Skeletal muscle cell (primary cell): ENCODE data around the gene BICD1.
A peak's percentile ranks its signal among the peaks of the same experiment; 100 is the strongest.
"Not testable (repeated sequence)": the region's sequence is repeated elsewhere in the genome, so short reads cannot be mapped to it uniquely, and the experiment has no call there.

Experiments
- DNase-seq: peaks from one replicate; pipeline ENCODE4 v3.0.0-alpha.2; 2010; ENCODE audit warnings: low read depth
- H3K4me3 ChIP-seq: 2 replicates; pipeline ENCODE4 v1.5.1; 2011; ENCODE audit warnings: low read depth, mild to moderate bottlenecking, control low read depth, low read length, moderate library complexity

Gene BICD1

DNA sequence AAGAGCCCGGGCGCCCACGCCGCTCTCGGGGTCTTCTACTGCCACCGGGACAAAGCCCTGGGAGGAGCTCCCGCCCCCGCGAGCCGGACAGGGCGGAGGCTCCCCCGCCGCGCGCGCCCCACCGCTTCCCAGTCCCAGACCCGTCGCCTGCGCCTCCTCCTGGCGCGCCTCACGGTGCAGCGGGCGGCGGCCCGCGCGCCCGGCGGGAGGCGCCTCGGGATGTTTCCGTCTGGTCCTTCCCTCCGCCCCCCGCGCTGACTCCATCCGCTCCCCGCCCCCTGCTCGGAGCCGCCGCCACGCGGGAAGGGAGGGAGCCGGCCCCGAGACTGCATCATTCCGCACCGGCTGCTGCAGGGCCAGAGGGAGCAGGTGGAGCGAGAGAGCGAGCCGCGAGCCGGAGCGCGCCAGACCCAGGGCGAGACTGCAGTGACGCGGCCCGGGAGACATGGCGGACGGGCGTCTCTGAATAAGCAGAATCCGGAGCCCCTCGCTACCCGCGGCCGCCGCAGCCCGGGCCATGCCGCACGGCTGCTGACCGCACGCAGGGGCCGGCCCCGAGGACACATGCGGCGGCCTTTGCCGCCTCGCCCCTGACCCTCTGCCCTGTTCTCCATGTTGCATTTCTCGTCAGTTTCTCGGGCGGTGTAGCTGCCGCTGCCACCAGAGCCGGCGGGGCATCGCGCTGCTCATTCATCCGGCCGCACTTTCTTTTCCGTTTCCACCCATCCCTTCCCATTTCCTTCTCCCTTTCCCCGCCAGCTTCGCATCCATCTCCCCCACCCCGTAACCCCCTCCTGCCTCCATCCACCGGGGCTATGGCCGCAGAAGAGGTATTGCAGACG, at the start of gene BICD1:
BICD1 (plus strand) TSS at position 331 of the 842 bp plus-strand sequence; CDS start at position 816, 485 bp downstream.
- H3K4me3 ChIP-seq: peak within 1 kb of the TSS; percentile 90
- DNase-seq: peak; percentile 74

DNA sequence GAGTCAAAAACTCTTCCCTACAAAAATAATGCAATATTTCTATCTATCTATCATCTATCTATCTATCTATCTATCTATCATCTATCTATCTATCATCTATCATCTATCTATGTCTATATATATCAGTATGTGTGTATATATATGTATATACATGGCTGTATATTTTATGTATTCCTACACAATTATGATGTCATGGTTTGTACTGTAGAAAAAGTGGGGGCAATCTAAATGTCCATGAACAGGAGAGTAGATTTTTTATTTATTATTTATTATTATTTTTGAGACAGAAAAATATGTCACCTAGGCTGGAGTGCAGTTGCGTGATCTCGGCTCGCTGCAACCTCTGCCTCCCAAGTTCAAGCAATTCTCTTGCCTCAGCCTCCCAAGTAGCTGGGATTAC, 45.6 kb upstream of the BICD1 start:
- no peak overlapping the region for H3K4me3 ChIP-seq
- DNase-seq: no peak

DNA sequence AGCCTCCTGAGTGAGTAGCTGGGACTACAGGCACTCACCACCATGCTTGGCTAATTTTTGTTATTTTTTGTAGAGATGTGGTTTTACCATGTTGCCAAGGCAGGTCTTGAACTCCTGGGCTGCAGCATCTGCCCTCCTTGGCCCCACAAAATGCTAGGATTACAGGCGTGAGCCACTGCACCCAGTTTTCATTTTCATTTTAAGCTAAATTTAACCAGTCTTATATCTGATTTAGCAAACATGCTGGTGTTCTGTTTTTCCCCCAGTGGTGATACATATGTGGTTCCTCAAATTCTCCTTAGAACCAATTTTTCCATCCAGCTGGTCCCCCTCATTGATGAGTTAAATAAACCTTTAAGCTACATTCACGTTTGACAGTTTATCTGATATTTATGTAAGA, 43.8 kb upstream of the BICD1 start:
- DNase-seq: no peak
- no peak overlapping the region for H3K4me3 ChIP-seq

DNA sequence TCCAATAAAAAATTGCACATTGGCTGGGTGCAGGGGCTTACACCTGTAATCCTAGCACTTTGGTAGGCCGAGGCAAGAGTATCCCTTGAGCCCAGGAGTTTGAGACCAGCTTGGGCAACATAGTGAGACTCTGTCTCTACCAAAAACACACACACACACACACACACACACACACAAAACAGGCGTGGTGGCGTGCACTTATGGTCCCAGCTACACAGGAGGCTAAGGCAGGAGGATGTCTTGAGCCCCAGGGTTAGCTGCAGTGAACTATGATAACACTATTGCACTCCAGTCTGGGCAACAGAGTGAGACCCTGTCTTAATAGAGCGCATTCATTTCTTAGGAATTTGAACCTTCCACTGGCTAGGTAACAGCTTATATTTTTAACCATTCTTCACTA, 42.9 kb upstream of the BICD1 start:
- no peak for DNase-seq
- H3K4me3 ChIP-seq: no peak overlapping the region

DNA sequence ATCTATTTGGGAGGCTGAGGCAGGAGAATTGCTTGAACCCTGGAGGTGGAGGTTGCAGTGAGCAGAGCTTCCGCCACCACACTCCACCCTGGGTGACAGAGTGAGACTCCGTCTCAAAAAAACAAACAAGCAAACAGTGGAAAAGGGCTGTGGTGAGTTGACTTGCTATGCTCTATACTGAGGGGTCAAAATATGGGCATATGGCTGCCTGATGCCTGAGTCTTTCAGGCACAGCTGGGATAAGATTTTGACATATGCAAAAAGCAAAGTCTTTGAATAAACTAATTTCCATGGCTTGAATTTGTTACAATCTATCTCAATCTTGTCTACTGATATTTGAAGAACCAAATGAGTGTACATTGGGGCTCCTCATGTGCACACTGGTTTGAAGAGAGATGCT, 40.4 kb upstream of the BICD1 start:
- no peak overlapping the region for H3K4me3 ChIP-seq

DNA sequence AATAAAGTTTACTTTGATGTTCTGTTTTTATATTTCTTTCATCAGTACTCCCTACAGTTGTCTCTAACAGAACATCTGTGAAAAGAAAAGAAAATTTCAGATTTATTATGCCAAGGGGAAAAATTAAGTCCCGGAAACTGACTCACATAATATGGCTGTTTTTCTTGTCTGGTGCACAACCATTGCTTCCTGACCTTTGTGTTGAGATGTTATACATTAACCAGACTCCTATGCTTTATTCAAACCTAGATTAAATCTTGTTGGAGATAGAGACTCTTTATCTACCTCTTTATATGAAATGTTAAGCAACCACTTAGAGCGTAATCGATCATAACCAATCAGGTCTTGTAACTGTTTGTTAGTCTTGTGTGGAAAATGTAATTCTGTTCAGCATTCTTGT, 37.6 kb upstream of the BICD1 start:
- no peak overlapping the region for H3K4me3 ChIP-seq
- no peak for DNase-seq

More for the DNA sequence above, 40.4 kb upstream of the BICD1 start:
- DNase-seq: no peak

DNA sequence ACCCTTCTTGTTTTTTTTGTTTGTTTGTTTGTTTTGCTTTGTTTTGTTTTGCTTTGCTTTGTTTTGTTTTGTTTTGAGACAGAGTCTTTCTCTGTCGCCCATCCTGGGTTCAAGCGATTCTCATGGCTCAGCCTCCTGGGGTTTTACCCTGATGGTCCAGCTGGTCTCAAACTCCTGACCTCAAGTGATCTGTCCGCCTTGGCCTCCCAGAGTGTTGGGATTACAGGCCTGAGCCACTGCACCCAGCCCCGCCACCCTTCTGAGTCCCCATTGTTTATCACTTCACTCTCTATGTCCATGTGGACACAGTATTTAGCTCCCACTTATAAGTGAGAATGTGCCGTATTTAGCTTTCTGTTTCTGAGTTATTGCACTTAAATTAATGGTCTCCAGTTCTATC, 36.9 kb upstream of the BICD1 start:
- H3K4me3 ChIP-seq: no peak overlapping the region
- DNase-seq: no peak

DNA sequence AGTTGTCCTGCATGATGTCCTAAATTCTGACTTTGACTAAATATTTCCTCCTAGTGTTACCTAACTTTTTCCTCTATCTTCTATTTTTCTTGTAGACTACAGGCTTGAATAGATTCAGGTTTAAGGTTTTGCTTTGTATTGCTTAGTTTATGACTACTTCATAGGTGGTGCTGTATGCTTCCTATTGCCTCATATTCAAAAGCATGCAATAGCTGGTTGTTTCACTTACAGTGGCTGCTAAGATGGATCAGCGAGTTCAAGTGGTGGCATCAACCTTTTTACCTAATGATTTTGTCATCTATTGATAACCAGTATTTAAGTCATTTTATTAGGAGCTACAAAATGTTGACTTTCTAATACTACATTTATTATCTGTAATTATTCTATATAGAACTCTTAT, 36.3 kb upstream of the BICD1 start:
- no peak overlapping the region for H3K4me3 ChIP-seq
- no peak for DNase-seq

DNA sequence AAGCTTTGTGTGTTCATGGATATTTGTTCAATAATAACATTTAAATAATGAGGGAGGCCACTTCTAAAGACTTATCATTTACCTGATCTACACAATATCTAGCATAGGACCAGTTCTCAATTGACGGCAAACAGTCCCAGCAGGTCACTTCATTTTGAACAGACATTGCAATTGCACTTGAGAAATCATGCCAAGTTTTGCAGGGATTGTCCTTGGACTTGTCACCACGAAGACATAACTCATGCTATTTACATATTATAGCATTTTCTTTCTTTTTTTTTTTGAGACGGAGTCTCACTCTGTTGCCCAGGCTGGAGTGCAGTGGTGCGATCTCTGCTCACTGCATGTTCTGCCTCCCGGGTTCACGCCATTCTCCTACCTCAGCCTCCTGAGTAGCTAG, 34.5 kb upstream of the BICD1 start:
- no peak overlapping the region for H3K4me3 ChIP-seq

DNA sequence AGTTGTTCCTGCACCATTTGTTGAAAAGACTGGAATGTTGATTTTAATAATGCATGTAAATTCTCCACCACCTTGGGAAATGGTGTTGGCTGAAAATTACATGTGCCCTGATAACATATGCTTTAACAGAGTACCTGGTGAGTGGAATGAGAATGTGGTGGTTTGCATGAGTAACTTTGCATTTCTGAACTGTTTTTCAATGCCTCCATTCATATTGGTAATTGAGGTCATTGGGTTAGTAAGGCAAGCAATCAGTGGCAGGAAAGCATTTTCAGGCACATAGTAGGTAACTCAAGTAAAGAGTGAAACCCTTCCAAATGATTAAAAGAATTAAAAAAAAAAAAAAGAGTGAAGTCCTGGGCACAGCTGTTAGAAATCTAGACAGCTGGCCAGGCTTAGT, 32.2 kb upstream of the BICD1 start:
- no peak for DNase-seq
- no peak overlapping the region for H3K4me3 ChIP-seq

More for the DNA sequence above, 34.5 kb upstream of the BICD1 start:
- no peak for DNase-seq

DNA sequence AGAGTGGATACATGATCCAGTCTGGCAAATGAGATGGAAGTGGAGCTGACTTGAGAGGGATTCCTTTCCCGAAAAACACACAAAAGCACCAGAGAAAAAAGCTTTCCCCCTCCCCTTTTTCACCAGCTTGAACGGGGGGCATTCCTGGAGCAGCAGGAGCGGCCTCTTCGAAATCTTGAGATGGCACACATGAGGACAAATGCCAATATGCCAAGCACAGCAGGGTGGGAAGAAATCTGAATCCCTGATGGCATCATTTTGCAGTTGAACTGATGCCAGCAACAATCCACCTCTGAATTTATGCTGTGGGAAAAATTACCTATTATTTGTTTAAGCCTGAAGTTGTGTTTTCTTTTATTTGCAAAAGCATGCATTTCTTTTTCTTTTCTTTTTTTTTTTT, 29.7 kb upstream of the BICD1 start:
- DNase-seq: no peak
- H3K4me3 ChIP-seq: no peak overlapping the region

DNA sequence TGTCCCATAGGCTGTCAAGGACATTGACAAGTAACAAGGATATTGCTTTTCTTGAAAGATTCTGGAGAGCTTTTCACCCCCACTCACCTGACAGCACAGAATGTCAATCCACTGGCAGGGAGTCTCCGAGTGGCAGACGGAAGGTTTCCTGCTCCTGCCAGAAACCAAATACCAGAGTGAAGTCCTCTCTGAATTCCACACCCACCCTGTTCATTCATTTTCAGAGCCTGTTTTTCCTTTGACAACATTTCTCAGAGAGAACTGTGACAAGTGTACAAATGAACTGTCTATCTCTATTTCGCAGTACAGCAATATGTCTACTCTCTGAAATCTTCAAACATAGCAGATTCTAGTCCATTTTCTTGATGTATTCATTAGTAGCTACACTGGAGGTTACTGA, 26.2 kb upstream of the BICD1 start:
- no peak overlapping the region for H3K4me3 ChIP-seq
- DNase-seq: no peak

DNA sequence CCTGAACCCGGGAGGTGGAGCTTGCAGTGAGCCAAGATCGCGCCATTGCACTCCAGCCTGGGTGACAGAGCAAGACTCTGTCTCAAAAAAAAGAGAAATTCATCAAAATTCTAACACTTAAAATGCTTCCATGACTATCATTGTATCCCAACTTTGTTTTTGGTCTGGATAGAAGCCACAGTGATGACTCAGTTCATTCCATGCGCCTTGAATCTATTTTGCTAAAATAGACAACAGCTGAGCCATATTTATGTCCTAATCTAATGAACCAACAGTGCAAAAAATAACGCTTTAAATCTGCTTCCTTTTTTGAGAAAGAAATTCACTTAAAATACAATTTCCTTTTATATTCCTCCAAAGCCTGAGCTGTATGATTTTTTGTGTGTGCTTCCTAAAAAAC, 23.2 kb upstream of the BICD1 start:
- DNase-seq: peak; percentile 30

DNA sequence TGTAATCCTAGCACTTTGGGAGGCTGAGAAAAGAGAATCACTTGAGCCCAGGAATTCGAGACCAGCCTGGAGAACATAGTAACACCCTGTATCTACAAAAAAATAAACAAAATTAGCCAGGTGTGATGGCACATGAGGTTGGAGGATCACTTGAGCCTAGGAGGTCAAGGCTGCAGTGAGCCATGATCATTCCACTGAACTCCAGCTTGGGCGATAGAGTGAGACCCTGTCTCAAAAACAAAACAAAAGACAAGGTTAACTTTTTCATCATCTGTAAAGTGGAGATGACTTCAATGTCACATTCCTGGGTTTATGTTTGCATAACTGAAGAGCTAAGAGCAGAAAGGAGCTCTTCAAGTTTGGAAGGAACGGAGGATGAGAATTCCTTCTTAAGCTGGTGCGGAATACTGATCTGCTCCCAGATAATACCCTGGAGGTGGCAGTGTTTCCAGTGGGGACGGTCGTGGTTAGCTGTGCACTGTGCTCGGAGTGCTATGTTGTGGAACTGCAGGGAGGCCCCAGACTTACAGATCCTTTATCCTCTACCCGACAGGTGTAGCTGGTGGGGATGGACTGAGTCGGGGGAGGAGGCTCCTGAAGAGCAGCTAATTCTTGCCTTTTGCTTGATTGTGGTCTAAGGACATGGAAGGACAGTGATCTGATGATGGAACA, 22.5 kb upstream of the BICD1 start:
- H3K4me3 ChIP-seq: no peak overlapping the region
- DNase-seq: no peak

More for the DNA sequence above, 23.2 kb upstream of the BICD1 start:
- H3K4me3 ChIP-seq: no peak overlapping the region

DNA sequence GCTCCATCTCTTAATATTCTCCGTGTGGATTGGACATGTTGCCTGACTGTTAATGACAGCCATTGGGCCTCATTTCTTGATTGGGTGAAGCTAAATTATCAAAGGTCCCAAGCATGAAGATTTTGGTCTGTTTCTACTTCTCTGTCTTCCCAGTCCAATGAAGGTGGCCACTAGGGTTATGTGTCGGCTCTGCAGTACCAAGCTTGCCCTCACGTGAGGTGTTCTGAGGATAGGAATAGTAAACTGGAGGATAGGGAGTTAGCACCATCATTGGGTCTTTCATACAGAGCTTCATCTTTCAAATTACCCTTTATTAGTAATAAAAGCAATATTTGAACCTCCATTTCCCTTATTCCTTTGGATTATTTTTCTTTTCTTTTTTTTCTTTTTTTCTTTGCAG, 21.9 kb upstream of the BICD1 start:
- no peak for DNase-seq
- H3K4me3 ChIP-seq: no peak overlapping the region

DNA sequence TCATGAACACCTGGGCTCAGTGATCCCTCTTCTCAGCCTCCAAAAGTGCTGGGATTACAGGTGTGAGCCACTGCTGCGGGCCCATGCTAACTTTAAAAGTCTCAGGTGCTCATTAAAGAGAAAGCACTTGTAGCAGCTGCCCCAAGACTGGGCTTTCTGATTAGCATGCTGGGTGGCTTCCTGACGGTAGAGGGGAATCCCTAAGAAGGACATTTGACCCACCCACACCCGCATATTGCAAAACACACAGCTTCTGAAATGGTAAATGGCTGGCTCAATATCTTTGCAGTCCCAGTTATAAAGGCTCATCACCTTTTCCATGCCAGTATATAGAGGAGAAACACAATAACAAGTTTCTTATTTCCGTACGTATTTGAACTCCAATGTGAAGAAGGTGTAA, 19.3 kb upstream of the BICD1 start:
- no peak for DNase-seq

DNA sequence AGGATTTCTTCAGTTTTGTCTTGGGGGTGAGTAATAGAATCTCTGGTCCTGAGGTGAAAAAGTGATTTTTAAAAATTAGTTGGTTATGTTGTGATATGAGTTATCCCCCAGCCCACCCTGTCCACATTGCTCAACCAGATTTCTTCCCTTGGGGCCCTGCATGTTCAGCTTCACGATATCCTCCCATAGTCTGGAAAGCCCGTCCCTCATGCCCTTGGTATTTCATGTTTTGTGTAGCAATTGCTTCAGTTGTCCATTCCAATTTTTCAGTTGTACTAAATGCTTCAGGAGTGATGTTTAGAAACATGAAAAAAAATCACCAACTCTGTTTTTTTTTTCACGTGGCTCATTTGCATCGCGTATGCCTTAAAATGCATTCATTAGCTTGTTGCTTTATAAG, 17.5 kb upstream of the BICD1 start:
- H3K4me3 ChIP-seq: no peak overlapping the region
- DNase-seq: no peak

More for the DNA sequence above, 19.3 kb upstream of the BICD1 start:
- no peak overlapping the region for H3K4me3 ChIP-seq

DNA sequence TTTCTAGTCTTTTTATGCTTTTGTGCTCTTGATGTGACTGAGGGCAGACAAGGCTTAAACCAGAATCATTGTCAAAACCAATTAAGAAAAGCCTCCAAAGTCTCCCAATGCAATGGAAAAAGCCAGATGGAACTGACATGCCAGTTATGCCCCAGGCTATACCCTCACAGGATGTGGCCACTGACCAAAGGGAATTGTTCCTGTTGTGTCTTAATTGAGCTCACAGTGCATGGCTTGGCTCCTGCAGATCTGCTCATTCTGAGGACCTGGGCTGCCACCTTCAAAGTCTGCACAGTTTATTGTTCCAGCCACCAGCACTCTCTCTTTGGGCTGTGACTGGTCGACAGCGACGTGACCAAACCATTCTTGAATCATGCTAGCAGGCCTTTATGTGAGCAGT, 17.1 kb upstream of the BICD1 start:
- no peak overlapping the region for H3K4me3 ChIP-seq
- no peak for DNase-seq

DNA sequence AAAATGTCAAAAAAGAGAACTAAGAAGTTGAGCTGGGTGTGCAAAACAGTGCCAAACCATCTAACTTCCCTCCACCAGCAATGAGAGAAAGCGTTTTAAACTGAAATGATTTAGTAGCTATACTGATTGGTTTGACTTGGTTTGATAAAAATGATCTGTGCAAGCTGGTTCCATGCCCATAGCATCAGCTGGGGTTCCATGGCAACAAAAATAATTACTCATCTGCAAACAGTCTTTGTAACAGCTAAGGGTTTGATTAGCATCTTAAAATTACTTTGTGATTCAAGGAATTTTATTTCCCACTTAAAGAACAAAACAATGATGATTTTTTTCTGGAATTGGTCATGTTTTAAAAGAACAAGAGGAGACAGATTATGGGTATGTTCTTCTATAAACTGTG, 15.0 kb upstream of the BICD1 start:
- no peak overlapping the region for H3K4me3 ChIP-seq
- DNase-seq: no peak

DNA sequence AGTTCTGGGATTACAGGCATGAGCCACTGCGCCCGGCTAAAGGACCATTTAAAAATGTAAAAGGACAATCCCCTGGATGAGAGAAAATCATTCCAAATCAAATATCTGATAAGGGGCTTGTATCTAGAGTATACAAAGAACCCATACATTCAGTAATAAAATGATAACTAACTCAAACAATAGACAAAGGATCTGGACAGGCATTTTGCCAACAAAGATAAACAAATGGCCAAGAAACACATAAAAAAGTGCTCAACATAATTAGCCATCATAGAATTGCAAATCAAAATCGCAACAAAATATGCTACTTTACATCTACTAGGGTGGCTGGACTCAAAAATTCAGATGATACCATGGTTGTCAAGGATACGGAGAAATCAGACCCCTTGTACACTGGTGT, 8.5 kb upstream of the BICD1 start:
- H3K4me3 ChIP-seq: no peak overlapping the region
- DNase-seq: no peak

DNA sequence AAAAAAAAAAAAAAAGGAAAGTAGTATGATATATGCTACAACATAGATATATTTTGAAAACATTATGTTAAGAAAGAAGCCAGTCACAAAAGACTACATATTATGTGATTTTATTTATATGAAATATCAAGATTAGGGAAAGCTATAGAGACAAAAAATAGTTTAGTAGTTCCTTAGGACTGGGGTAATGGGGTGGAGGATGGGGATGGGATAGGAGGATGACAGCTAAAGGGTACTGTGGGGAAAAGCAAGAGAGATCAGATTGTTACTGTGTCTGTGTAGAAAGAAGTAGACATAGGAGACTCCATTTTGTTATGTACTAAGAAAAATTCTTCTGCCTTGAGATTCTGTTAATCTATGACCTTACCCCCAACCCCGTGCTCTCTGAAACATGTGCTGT, 7.4 kb upstream of the BICD1 start:
- not testable (repeated sequence) for H3K4me3 ChIP-seq, DNase-seq
